Endothelial cell (in vitro differentiated cells): Measurements from ENCODE around the gene ARHGAP15. TPM values are rescaled to one million over a fixed set of nuclear protein-coding genes. Genes with fewer than 3 reads are reported as not detected.

Experiments used
- DNase-seq: peaks from one replicate; pipeline ENCODE4 v3.0.0; 2021; ENCODE audit warnings: low spot score
- H3K27ac Mint-ChIP-seq: one replicate; pipeline ENCODE4 v1.8.0; 2021; ENCODE audit warnings: mixed read lengths, inconsistent platforms; ENCODE audit not compliant: unreplicated experiment
- H3K27me3 Mint-ChIP-seq: one replicate; pipeline ENCODE4 v1.8.0; 2021; ENCODE audit warnings: mild to moderate bottlenecking, moderate library complexity, mixed read lengths, inconsistent platforms; ENCODE audit not compliant: unreplicated experiment
- H3K36me3 Mint-ChIP-seq: one replicate; pipeline ENCODE4 v1.8.0; 2021; ENCODE audit warnings: mild to moderate bottlenecking, low read depth, mixed read lengths, inconsistent platforms; ENCODE audit not compliant: unreplicated experiment
- H3K4me1 Mint-ChIP-seq: one replicate; pipeline ENCODE4 v1.8.0; 2021; ENCODE audit warnings: mild to moderate bottlenecking, mixed read lengths, inconsistent platforms; ENCODE audit not compliant: unreplicated experiment
- H3K4me3 Mint-ChIP-seq: one replicate; pipeline ENCODE4 v1.8.0; 2021; ENCODE audit warnings: mild to moderate bottlenecking, mixed read lengths, inconsistent platforms; ENCODE audit not compliant: unreplicated experiment
- H3K9me3 Mint-ChIP-seq: one replicate; pipeline ENCODE4 v1.8.0; 2021; ENCODE audit warnings: mixed read lengths, inconsistent platforms; ENCODE audit not compliant: unreplicated experiment
- total RNA-seq: library from RNA; stranded (reverse); fragmentation: NEBNext Ultra II Directional; extraction: Animal tissue kit (Norgen Biotek cat#: 25700); gene quantifications from one replicate; pipeline ENCODE4 v1.2.1, GENCODE V29; 2021; ENCODE audit not compliant: unreplicated experiment
- TF ChIP-seq, protein P1 (sequence below): fragments of 200-600 bp; sonication (generic); IDR thresholded peaks from one replicate; pipeline ENCODE4 v1.5.0; 2021; ENCODE audit warnings: antibody characterized with exemption; ENCODE audit not compliant: unreplicated experiment

ARHGAP15 gene
- total RNA-seq, 1 donor from 2014 or later = not detected

DNA sequence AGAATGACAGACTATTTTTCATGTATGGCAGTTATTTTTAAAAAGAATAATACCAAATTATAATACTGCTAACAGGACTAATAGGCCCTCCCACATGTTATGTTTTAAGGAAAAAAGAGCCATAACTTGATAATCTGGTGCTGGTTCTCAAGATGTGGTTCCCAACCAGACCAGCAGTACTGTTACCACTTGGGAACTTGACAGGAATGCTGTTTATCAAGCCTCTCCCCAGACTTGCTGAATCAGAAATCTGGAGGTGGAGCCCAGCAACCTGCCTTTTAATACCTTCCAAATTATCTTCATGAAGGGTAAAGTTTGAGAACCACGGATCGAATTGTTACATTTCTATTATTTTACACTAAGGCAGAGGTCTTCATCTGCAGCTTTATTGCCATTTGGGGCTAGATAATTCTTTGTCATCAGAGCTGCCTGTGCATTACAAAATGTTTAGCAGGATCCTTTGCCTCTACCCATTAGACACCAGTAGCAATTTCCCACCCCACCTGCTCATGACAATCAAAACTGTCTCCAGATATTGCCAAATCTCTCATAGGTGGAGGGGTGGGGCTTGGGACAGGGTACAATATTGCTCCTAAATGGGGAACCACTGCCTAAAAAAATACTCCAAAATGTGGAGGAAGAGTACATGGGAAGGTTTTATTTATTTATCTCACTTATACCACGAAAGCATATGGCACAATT, 629.6 kb downstream of the ARHGAP15 start:
- Mint-ChIP-seq H3K27ac (no peak overlapping the region), H3K9me3 (no peaks in the 10 kb centered on the region), H3K4me3 (no peak overlapping the region), H3K27me3 (no peaks in the 10 kb centered on the region), H3K4me1 (no peaks in the 10 kb centered on the region), H3K36me3 (no peaks in the 10 kb centered on the region)
- no peak for DNase-seq
- TF ChIP-seq, protein P1, sequence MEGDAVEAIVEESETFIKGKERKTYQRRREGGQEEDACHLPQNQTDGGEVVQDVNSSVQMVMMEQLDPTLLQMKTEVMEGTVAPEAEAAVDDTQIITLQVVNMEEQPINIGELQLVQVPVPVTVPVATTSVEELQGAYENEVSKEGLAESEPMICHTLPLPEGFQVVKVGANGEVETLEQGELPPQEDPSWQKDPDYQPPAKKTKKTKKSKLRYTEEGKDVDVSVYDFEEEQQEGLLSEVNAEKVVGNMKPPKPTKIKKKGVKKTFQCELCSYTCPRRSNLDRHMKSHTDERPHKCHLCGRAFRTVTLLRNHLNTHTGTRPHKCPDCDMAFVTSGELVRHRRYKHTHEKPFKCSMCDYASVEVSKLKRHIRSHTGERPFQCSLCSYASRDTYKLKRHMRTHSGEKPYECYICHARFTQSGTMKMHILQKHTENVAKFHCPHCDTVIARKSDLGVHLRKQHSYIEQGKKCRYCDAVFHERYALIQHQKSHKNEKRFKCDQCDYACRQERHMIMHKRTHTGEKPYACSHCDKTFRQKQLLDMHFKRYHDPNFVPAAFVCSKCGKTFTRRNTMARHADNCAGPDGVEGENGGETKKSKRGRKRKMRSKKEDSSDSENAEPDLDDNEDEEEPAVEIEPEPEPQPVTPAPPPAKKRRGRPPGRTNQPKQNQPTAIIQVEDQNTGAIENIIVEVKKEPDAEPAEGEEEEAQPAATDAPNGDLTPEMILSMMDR = no peak

DNA sequence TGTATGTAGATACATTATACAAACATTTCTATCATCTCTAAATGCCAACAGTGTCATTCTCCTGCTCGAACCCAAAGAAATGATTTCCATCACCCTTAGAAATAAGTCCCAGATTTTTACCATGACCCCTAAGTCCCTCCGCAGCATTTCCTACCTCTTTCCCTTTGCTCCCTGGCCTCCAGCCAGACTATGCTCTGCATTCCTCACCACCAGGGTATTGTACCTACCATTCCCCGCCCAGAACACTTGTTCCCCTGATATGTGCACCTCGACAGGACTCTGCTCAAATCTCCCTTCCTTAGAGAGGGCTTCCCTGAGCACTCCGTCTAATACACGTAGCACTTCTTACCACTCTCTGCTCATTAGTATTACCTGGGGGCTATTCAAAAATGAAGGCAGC, 630.2 kb downstream of the ARHGAP15 start:
- Mint-ChIP-seq H3K27me3 (no peaks in the 10 kb centered on the region), H3K4me1 (no peaks in the 10 kb centered on the region), H3K27ac (no peak overlapping the region)

DNA sequence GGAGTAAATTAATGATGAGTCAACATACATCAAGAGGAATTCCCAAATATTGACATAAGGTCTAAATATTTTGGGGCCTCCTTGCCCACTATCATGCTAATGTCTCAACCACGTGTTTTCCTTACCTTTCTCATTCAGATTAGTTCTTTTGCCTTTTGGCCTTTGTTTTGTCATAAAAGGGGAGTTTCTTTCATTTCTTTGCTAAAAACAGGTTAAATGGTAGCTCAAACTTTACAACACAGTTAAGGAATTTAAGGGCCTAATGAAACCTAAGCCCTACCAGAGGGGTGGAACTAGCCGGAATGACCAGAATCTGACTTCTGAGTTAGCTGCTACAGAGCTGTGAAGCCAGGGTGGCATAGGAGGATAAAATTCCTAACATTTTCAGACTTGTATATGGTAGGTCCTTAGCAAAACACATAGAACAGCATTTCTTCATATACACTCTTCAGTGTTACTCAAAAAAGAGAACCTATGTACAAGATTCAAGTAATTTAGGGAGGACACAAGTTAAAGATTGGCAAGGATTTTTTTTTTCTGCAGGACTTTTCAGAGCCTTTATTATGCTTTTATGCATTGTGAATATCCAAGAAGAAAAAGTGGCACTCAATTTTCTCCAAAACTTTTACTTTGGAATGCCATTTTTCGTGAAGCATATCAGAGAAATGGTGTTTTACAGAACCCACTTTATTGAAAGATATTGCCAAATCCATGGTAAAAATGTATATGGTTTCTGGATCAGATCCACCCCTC, 633.1 kb downstream of the ARHGAP15 start:
- H3K36me3 Mint-ChIP-seq = no peaks in the 10 kb centered on the region
- no peak overlapping the region for H3K27ac Mint-ChIP-seq
- no peaks in the 10 kb centered on the region for H3K9me3 Mint-ChIP-seq
- H3K4me3 Mint-ChIP-seq = no peak overlapping the region
- H3K4me1 Mint-ChIP-seq = no peaks in the 10 kb centered on the region
- DNase-seq = no peak
- TF ChIP-seq, protein P1 = no peak
- no peaks in the 10 kb centered on the region for H3K27me3 Mint-ChIP-seq

More for the DNA sequence above, 630.2 kb downstream of the ARHGAP15 start:
- Mint-ChIP-seq H3K9me3 (no peaks in the 10 kb centered on the region), H3K4me3 (no peak overlapping the region), H3K36me3 (no peaks in the 10 kb centered on the region)
- DNase-seq = no peak
- TF ChIP-seq, protein P1 = no peak

DNA sequence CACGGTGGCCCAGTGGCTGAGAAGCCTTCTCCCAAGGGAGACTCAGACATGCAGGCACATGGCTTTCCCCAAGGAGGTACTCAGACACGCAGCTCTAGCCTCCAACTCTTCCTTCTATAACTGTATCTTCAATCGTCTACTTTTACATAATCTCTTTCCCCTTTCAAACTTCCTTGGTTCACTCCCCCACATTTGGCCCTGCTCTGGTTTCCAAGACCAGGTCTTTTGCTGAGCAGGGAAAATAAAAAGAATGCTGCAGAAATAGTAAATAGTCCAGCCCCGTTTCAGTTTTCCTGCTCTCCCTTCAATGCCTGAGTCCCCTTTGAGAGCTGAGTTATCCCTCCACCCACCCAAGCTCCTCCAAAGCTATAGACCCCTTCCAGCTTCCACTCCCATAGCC, 635.0 kb downstream of the ARHGAP15 start:
- H3K4me1 Mint-ChIP-seq = no peaks in the 10 kb centered on the region
- H3K36me3 Mint-ChIP-seq = no peaks in the 10 kb centered on the region
- no peak for DNase-seq
- TF ChIP-seq, protein P1 = no peak
- no peak overlapping the region for H3K4me3 Mint-ChIP-seq
- H3K9me3 Mint-ChIP-seq = no peaks in the 10 kb centered on the region
- H3K27me3 Mint-ChIP-seq = no peaks in the 10 kb centered on the region
- H3K27ac Mint-ChIP-seq = no peak overlapping the region

DNA sequence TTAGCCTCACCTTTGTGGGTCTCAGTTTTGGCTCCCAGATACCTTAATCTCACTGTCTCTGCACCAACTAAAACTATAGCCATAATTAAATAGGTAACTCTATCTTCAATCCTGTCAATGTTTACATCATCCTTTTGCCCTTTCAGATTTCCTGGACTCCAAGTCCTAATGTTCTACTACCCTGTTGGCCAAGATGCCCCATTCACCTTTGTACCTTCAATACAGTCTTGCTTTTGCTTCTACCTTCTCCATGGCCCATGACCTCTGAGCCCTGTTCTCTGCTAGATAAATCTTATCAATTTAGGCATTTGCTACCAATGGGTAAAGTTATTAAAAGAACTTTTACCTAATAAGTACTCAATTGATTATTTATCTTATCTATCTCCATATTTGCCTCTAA, 635.5 kb downstream of the ARHGAP15 start:
- DNase-seq = no peak
- H3K36me3 Mint-ChIP-seq = no peaks in the 10 kb centered on the region
- H3K4me3 Mint-ChIP-seq = no peak overlapping the region
- TF ChIP-seq, protein P1 = no peak
- H3K4me1 Mint-ChIP-seq = no peaks in the 10 kb centered on the region
- no peaks in the 10 kb centered on the region for H3K9me3 Mint-ChIP-seq
- H3K27me3 Mint-ChIP-seq = no peaks in the 10 kb centered on the region
- H3K27ac Mint-ChIP-seq = no peak overlapping the region
